NCI-H1105 (cell line): ENCODE measurements around the gene LOXL4.

Experiments used
- DNase-seq: peaks from one replicate; lab custom pipeline; 2025; lab: John Stamatoyannopoulos, UW

Gene LOXL4

GRCh38 chr10:98267894-98268693 lies at the start of gene LOXL4:
Gene LOXL4, minus strand, starts transcription at chr10:98268194. Its CDS starts 5,175 bp downstream, at chr10:98263019.
- DNase-seq = no peak

- DNase-seq = no peak
These were observed 48.7 kb upstream of the LOXL4 start for GRCh38 chr10:98316661-98317060.

- no peak for DNase-seq
These were observed 48.2 kb upstream of the LOXL4 start for GRCh38 chr10:98316170-98316569.

GRCh38 chr10:98314532-98315284 lies 46.7 kb upstream of the LOXL4 start:
- no peak for DNase-seq

GRCh38 chr10:98313598-98313997 lies 45.6 kb upstream of the LOXL4 start:
- DNase-seq = no peak

GRCh38 chr10:98312822-98313221 lies 44.8 kb upstream of the LOXL4 start:
- DNase-seq = no peak

GRCh38 chr10:98312349-98312748 lies 44.4 kb upstream of the LOXL4 start:
- DNase-seq = no peak

- no peak for DNase-seq
These were observed 42.7 kb upstream of the LOXL4 start for GRCh38 chr10:98310701-98311100.

- DNase-seq = no peak
These were observed 41.7 kb upstream of the LOXL4 start for GRCh38 chr10:98309366-98310355.

- DNase-seq = no peak
These were observed 40.8 kb upstream of the LOXL4 start for GRCh38 chr10:98308669-98309365.

GRCh38 chr10:98307916-98308541 lies 40.0 kb upstream of the LOXL4 start:
- DNase-seq = no peak

GRCh38 chr10:98306501-98306900 lies 38.5 kb upstream of the LOXL4 start:
- DNase-seq = no peak

GRCh38 chr10:98303569-98303968 lies 35.6 kb upstream of the LOXL4 start:
- no peak for DNase-seq

GRCh38 chr10:98302741-98303365 lies 34.9 kb upstream of the LOXL4 start:
- DNase-seq = no peak

GRCh38 chr10:98301664-98302319 lies 33.8 kb upstream of the LOXL4 start:
- no peak for DNase-seq

- no peak for DNase-seq
These were observed 32.7 kb upstream of the LOXL4 start for GRCh38 chr10:98300526-98301229.

- no peak for DNase-seq
These were observed 31.3 kb upstream of the LOXL4 start for GRCh38 chr10:98299341-98299740.

GRCh38 chr10:98296524-98296923 lies 28.5 kb upstream of the LOXL4 start:
- DNase-seq = no peak

- DNase-seq = no peak
These were observed 27.9 kb upstream of the LOXL4 start for GRCh38 chr10:98295907-98296306.
